IPS-20b (cell line): ENCODE data around the gene F12.

Experiments
- H3K27ac ChIP-seq: one replicate; pipeline ENCODE4 v1.5.1; 2013; ENCODE audit warnings: low read length
- H3K27me3 ChIP-seq: 2 replicates; pipeline ENCODE4 v1.6.1; 2013; ENCODE audit warnings: mild to moderate bottlenecking, low read length, inconsistent platforms; ENCODE audit not compliant: insufficient read depth
- H3K36me3 ChIP-seq: 2 replicates; pipeline ENCODE4 v1.6.1; 2013; ENCODE audit warnings: low read depth, mild to moderate bottlenecking, inconsistent platforms, low read length, moderate library complexity; ENCODE audit not compliant: insufficient read depth
- H3K4me1 ChIP-seq: 2 replicates; pipeline ENCODE4 v1.6.1; 2013; ENCODE audit warnings: mild to moderate bottlenecking, control low read depth, inconsistent platforms, low read length, moderate library complexity; ENCODE audit not compliant: insufficient read depth
- H3K4me3 ChIP-seq: 2 replicates; pipeline ENCODE4 v1.5.1; 2013; ENCODE audit warnings: mild to moderate bottlenecking, low read length, inconsistent platforms
- H3K9ac ChIP-seq: 2 replicates; pipeline ENCODE4 v1.6.1; 2013; ENCODE audit warnings: low read depth, mild to moderate bottlenecking, inconsistent platforms, low read length, moderate library complexity
- H3K9me3 ChIP-seq: 2 replicates; pipeline ENCODE4 v1.6.1; 2013; ENCODE audit warnings: mild to moderate bottlenecking, low read depth, low read length, inconsistent platforms; ENCODE audit not compliant: insufficient read depth

F12 gene

GRCh38 chr5:177409043-177409801 is at the start of gene F12:
TSS of gene F12 (minus strand) at chr5:177409564. CDS start at chr5:177409527, 37 bp downstream.
- no peaks in the 10 kb centered on the region for H3K4me1 ChIP-seq
- no peak within 1 kb of the TSS for H3K4me3 ChIP-seq
- no peaks in the 10 kb centered on the region for H3K36me3 ChIP-seq
- H3K9ac ChIP-seq = no peak within 1 kb of the TSS
- H3K27me3 ChIP-seq = peaks cover 63% of the 10 kb centered on the region
- H3K27ac ChIP-seq = no peak within 1 kb of the TSS
- no peaks in the 10 kb centered on the region for H3K9me3 ChIP-seq

GRCh38 chr5:177458912-177459350 is 49.6 kb upstream of the F12 start:
- H3K4me1 ChIP-seq = peaks cover 5% of the 10 kb centered on the region; the same call in 1 of the 2 replicates
- H3K4me3 ChIP-seq = no peak overlapping the region
- H3K36me3 ChIP-seq = peaks cover 68% of the 10 kb centered on the region

GRCh38 chr5:177457852-177458681 is 48.7 kb upstream of the F12 start:
- H3K27me3 ChIP-seq = peaks cover 11% of the 10 kb centered on the region
- no peak overlapping the region for H3K4me3 ChIP-seq
- no peak overlapping the region for H3K9ac ChIP-seq
- H3K27ac ChIP-seq = no peak overlapping the region
- peaks cover 60% of the 10 kb centered on the region for H3K36me3 ChIP-seq
- H3K9me3 ChIP-seq = no peaks in the 10 kb centered on the region
- H3K4me1 ChIP-seq = peaks cover 5% of the 10 kb centered on the region; the same call in 1 of the 2 replicates

More at GRCh38 chr5:177458912-177459350, 49.6 kb upstream of the F12 start:
- H3K9me3 ChIP-seq = no peaks in the 10 kb centered on the region
- H3K27ac ChIP-seq = no peak overlapping the region
- peaks cover 2% of the 10 kb centered on the region; the same call in 1 of the 2 replicates for H3K27me3 ChIP-seq
- no peak overlapping the region for H3K9ac ChIP-seq

- Histone ChIP-seq H3K36me3 (peaks cover 52% of the 10 kb centered on the region), H3K4me1 (peaks cover 5% of the 10 kb centered on the region; the same call in 1 of the 2 replicates), H3K27me3 (peaks cover 13% of the 10 kb centered on the region), H3K9me3 (no peaks in the 10 kb centered on the region), H3K27ac (peak overlapping the region; percentile 29), H3K4me3 (no peak overlapping the region), H3K9ac (no peak overlapping the region)
These were observed 47.9 kb upstream of the F12 start for GRCh38 chr5:177456976-177457851.

GRCh38 chr5:177456591-177456964 is 47.2 kb upstream of the F12 start:
- no peak overlapping the region for H3K9ac ChIP-seq
- peaks cover 46% of the 10 kb centered on the region for H3K36me3 ChIP-seq
- no peaks in the 10 kb centered on the region for H3K9me3 ChIP-seq
- peaks cover 13% of the 10 kb centered on the region for H3K27me3 ChIP-seq
- peaks cover 5% of the 10 kb centered on the region; the same call in 1 of the 2 replicates for H3K4me1 ChIP-seq
- H3K27ac ChIP-seq = peak overlapping the region; percentile 29
- no peak overlapping the region for H3K4me3 ChIP-seq

- Histone ChIP-seq H3K27me3 (peaks cover 13% of the 10 kb centered on the region), H3K9ac (peak overlapping the region; percentile 83), H3K9me3 (no peaks in the 10 kb centered on the region), H3K36me3 (peaks cover 41% of the 10 kb centered on the region), H3K27ac (peak overlapping the region; percentile 55), H3K4me3 (peak overlapping the region; percentile 82), H3K4me1 (peaks cover 5% of the 10 kb centered on the region; the same call in 1 of the 2 replicates)
These were observed 46.6 kb upstream of the F12 start for GRCh38 chr5:177455661-177456590.

GRCh38 chr5:177455036-177455660 is 45.8 kb upstream of the F12 start:
- H3K9me3 ChIP-seq = no peaks in the 10 kb centered on the region
- no peak overlapping the region for H3K27ac ChIP-seq
- H3K27me3 ChIP-seq = peaks cover 13% of the 10 kb centered on the region
- H3K36me3 ChIP-seq = peaks cover 34% of the 10 kb centered on the region
- peak overlapping the region; percentile 82 for H3K4me3 ChIP-seq
- peaks cover 5% of the 10 kb centered on the region; the same call in 1 of the 2 replicates for H3K4me1 ChIP-seq
- H3K9ac ChIP-seq = peak overlapping the region; percentile 83

GRCh38 chr5:177454397-177455035 is 45.2 kb upstream of the F12 start:
- peaks cover 17% of the 10 kb centered on the region for H3K27me3 ChIP-seq

GRCh38 chr5:177453852-177454396 is 44.6 kb upstream of the F12 start:
- H3K4me1 ChIP-seq = peaks cover 5% of the 10 kb centered on the region; the same call in 1 of the 2 replicates
- H3K9ac ChIP-seq = peak overlapping the region; percentile 83
- no peak overlapping the region for H3K27ac ChIP-seq

More at GRCh38 chr5:177454397-177455035, 45.2 kb upstream of the F12 start:
- Histone ChIP-seq H3K9me3 (no peaks in the 10 kb centered on the region), H3K4me3 (peak overlapping the region; percentile 82), H3K4me1 (peaks cover 5% of the 10 kb centered on the region; the same call in 1 of the 2 replicates), H3K9ac (peak overlapping the region; percentile 83), H3K27ac (no peak overlapping the region), H3K36me3 (peaks cover 28% of the 10 kb centered on the region)

More at GRCh38 chr5:177453852-177454396, 44.6 kb upstream of the F12 start:
- Histone ChIP-seq H3K27me3 (peaks cover 19% of the 10 kb centered on the region), H3K4me3 (peak overlapping the region; percentile 82), H3K36me3 (peaks cover 22% of the 10 kb centered on the region), H3K9me3 (no peaks in the 10 kb centered on the region)
